B cell (primary cell): ENCODE results near the gene HERC2. TPM values are rescaled to one million over a fixed set of nuclear protein-coding genes. Genes with fewer than 3 reads are reported as not detected.
"Not testable (repeated sequence)": the region's sequence is repeated elsewhere in the genome, so short reads cannot be mapped to it uniquely, and the experiment has no call there.

Experiments used
- ATAC-seq: fragments of 200-7000 bp; cut with Tn5 transposase; one replicate; pipeline ENCODE4 v1.10.0; 2021; ENCODE audit warnings: low read depth, mild to moderate bottlenecking, moderate number of reproducible peaks, moderate library complexity
- CTCF ChIA-PET: fragments of 350-600 bp; sonication (Branson Sonifier 250); formaldehyde crosslinking; loops from one replicate; lab custom pipeline; 2021; ENCODE audit warnings: antibody characterized with exemption, inconsistent platforms; lab: Charles Lee
- POLR2A ChIA-PET: fragments of 350-600 bp; sonication (Branson Sonifier 250); formaldehyde crosslinking; loops from one replicate; lab custom pipeline; 2021; ENCODE audit warnings: antibody characterized with exemption; lab: Charles Lee
- DNase-seq: peaks from one replicate; pipeline ENCODE4 v3.0.0; 2013
- H2AFZ ChIP-seq: 2 replicates; pipeline ENCODE4 v1.6.1; 2012; ENCODE audit warnings: mild to moderate bottlenecking, low read depth, low read length; ENCODE audit not compliant: insufficient read depth, poor library complexity, severe bottlenecking
- H3K27ac ChIP-seq, 2 donors: 1 replicate in 1 of 2; 2 replicates in 1 of 2; pipeline ENCODE4 v1.5.1; 2012 to 2013; ENCODE audit warnings: low read length in 2 of 2, mild to moderate bottlenecking in 2 of 2, moderate library complexity in 1 of 2
- H3K27me3 ChIP-seq, 4 experiments: fragments of 200-600 bp in 1 of 4; sonication (generic) in 1 of 4; replicated peaks in 1 of 4; 1 replicate in 2 of 4; 2 replicates in 2 of 4; pipeline versions ENCODE4 v1.6.1 to v1.7.0; 2013 to 2016; ENCODE audit warnings: low read length in 3 of 4, mild to moderate bottlenecking in 2 of 4, mixed read lengths in 1 of 4, moderate library complexity in 1 of 4; ENCODE audit not compliant: insufficient read depth in 4 of 4, control insufficient read depth in 3 of 4; ENCODE audit errors: control extremely low read depth in 1 of 4
- H3K36me3 ChIP-seq, 2 experiments: replicated peaks in 1 of 2; 1 replicate in 1 of 2; 2 replicates in 1 of 2; pipeline versions ENCODE4 v1.6.1 to v1.7.1; 2013; ENCODE audit warnings: low read length in 1 of 2; ENCODE audit not compliant: insufficient read depth in 2 of 2, control insufficient read depth in 1 of 2; ENCODE audit errors: control extremely low read depth in 1 of 2, extremely low read depth in 1 of 2
- H3K4me1 ChIP-seq, 2 donors: fragments of 200-600 bp in 1 of 2; sonication (generic) in 1 of 2; 1 replicate in 1 of 2; 2 replicates in 1 of 2; pipeline versions ENCODE4 v1.5.1 to v1.6.1; 2013 to 2017; ENCODE audit warnings: low read length in 2 of 2; ENCODE audit not compliant: control insufficient read depth in 2 of 2, insufficient read depth in 2 of 2
- H3K4me2 ChIP-seq: replicated peaks from 2 replicates; pipeline ENCODE3; 2012; ENCODE audit warnings: mild to moderate bottlenecking, low read depth, low read length; ENCODE audit not compliant: poor library complexity, severe bottlenecking
- H3K4me3 ChIP-seq, 5 experiments: fragments of 200-600 bp in 1 of 5; sonication (generic) in 1 of 5; 1 replicate in 3 of 5; 2 replicates in 2 of 5; pipeline versions ENCODE4 v1.5.1 to v1.7.0; 2011 to 2016; ENCODE audit warnings: low read length in 4 of 5, mild to moderate bottlenecking in 4 of 5, low read depth in 2 of 5, control low read depth in 1 of 5, moderate library complexity in 1 of 5; ENCODE audit not compliant: insufficient read depth in 1 of 5; ENCODE audit errors: control extremely low read depth in 1 of 5, extremely low read depth in 1 of 5
- H3K79me2 ChIP-seq: fragments of 200-600 bp; sonication (generic); one replicate; pipeline ENCODE4 v1.6.0; 2016; ENCODE audit warnings: low read length; ENCODE audit not compliant: control insufficient read depth, insufficient read depth
- H3K9ac ChIP-seq: fragments of 200-600 bp; sonication (generic); 2 replicates; pipeline ENCODE4 v1.6.1; 2017; ENCODE audit warnings: mild to moderate bottlenecking, low read length, moderate library complexity
- H3K9me3 ChIP-seq, 3 donors: one replicate each; pipeline versions ENCODE4 v1.6.1 to v1.7.1; 2013; ENCODE audit warnings: low read length in 2 of 3; ENCODE audit not compliant: control insufficient read depth in 2 of 3, insufficient read depth in 1 of 3; ENCODE audit errors: control extremely low read depth in 1 of 3
- H4K20me1 ChIP-seq: 2 replicates; pipeline ENCODE4 v1.6.0; 2012; ENCODE audit warnings: mild to moderate bottlenecking, low read length; ENCODE audit not compliant: insufficient read depth, control insufficient read depth, poor library complexity, severe bottlenecking
- H3K27ac Mint-ChIP-seq: one replicate; pipeline ENCODE4 v1.8.0; 2021; ENCODE audit warnings: mixed read lengths
- H3K27me3 Mint-ChIP-seq: one replicate; pipeline ENCODE4 v1.8.0; 2021; ENCODE audit warnings: mixed read lengths
- H3K4me1 Mint-ChIP-seq: one replicate; pipeline ENCODE4 v1.8.0; 2021; ENCODE audit warnings: mixed read lengths
- H3K4me3 Mint-ChIP-seq: one replicate; pipeline ENCODE4 v1.8.0; 2021; ENCODE audit warnings: mixed read lengths
- H3K9me3 Mint-ChIP-seq: one replicate; pipeline ENCODE4 v1.8.0; 2022; ENCODE audit warnings: mixed read lengths; ENCODE audit not compliant: insufficient read depth
- WGBS: methylation state at CpG from one replicate; pipeline ENCODE4 v1.1.5; 2013; ENCODE audit warnings: missing lambda C conversion rate; ENCODE audit not compliant: insufficient coverage; 5-methylcytosine and 5-hydroxymethylcytosine counted together
- intact Hi-C: fragments of 100-400 bp; cut with micrococcal nuclease; formaldehyde crosslinking; loops from one replicate; pipeline ENCODE4 v1.10.0; 2022
- polyA plus RNA-seq: library from polyadenylated mRNA; depleted of rRNA; stranded (reverse); fragments of >200 nt; gene quantifications from 2 replicates; pipeline ENCODE4 v1.2.3, GENCODE V29; 2012
- total RNA-seq, 2 donors: library from RNA; stranded (reverse); fragments of 120-200 nt in 1 of 2; gene quantifications; 1 replicate in 1 of 2; 2 replicates in 1 of 2; pipeline versions ENCODE4 v1.2.3 to v1.2.4, GENCODE V29; 2013 to 2022

HERC2 gene
- total and polyA plus RNA-seq, 2 donors (not counting 1 experiment from before 2014, with no cell fraction given), result 31.0 to 52.7 TPM

DNA sequence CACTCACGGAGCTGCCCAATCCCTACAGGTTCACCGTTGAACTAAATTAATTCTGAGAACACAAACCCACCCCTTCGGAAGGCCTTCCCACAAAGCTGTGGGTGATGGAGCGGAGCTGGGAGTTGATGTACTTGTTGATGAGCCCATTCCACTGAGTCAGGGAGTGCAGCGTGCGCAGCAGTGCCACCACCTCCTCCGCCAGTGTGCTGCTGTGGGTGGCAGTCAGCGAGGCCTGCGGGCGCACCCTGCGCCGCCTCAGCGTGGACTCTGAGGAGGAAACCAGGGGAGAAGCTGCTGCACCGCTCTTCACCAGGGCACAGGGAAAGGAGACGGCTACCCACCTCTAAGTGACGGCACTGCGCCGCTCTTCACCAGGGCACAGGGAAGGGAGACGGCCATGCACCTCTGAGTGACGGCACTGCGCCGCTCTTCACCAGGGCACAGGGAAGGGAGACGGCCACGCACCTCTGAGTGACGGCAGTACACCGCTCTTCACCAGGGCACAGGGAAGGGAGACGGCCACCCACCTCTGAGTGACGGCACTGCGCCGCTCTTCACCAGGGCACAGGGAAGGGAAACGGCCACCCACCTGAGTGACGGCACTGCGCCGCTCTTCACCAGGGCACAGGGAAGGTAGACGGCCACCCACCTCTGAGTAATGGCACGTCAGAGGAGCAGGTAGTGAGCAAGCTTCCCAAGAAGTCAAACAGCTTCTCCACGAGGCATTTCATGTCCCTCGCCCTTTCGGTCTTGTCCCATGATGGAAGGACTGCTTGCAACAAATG lies 107.8 kb downstream of the HERC2 start:
- DNase-seq, H3K4me3 Mint-ChIP-seq, H4K20me1 ChIP-seq, H3K27ac Mint-ChIP-seq, H3K9me3 Mint-ChIP-seq, H3K4me2 ChIP-seq, H3K4me1 Mint-ChIP-seq, H3K9me3 ChIP-seq, H3K4me3 ChIP-seq, H3K9ac ChIP-seq, H2AFZ ChIP-seq, ATAC-seq, H3K27me3 ChIP-seq, H3K27ac ChIP-seq, H3K4me1 ChIP-seq, H3K79me2 ChIP-seq, POLR2A ChIA-PET, intact Hi-C loops, CTCF ChIA-PET, H3K27me3 Mint-ChIP-seq: not testable (repeated sequence)
- 98% methylated on average over 30 of the region's 39 CpGs for WGBS
- peaks cover under 1 to 13% of the 10 kb centered on the region in 2 experiments for H3K36me3 ChIP-seq

DNA sequence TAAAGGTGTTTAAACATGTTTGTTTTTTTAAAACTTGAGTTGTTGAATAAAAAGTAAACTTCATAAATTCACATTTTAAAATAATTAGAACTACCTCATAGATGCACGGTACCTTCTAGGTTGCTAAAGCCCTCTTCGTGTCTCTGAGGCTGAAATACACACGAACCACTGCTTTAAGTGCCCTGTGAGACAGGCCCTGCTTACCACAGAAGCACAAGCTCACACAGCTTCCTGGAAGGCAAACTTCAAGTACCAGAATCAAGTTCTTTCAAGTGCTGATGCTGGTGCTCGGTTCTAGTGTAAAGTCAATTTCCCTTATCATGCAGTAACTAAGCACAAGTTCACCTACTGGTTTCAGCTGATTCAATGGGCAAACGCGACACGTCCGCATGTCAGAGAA lies 108.6 kb downstream of the HERC2 start:
- H3K36me3 ChIP-seq, H3K4me3 ChIP-seq, H2AFZ ChIP-seq, H3K4me1 Mint-ChIP-seq, H3K79me2 ChIP-seq, H3K4me1 ChIP-seq, H4K20me1 ChIP-seq, CTCF ChIA-PET, H3K27ac ChIP-seq, H3K9ac ChIP-seq, H3K9me3 Mint-ChIP-seq, H3K9me3 ChIP-seq, H3K4me2 ChIP-seq, ATAC-seq, H3K27ac Mint-ChIP-seq, H3K27me3 ChIP-seq, H3K4me3 Mint-ChIP-seq, intact Hi-C loops, POLR2A ChIA-PET, H3K27me3 Mint-ChIP-seq, DNase-seq: not testable (repeated sequence)
- 97% methylated on average over 5 of the region's 8 CpGs for WGBS
